ENCODE data around the gene APBB2. TPM values are rescaled to one million over a fixed set of nuclear protein-coding genes. Genes with fewer than 3 reads are reported as not detected.

The APBB2 gene
- total RNA-seq, 1 experiment from 2014 or later: 17.7 TPM

- H3K4me3 Mint-ChIP-seq (ENCODE audit: low read depth, unreplicated experiment): no peak overlapping the region
- DNase-seq: no peak
- intact Hi-C loops (cut with micrococcal nuclease; ENCODE audit: unreplicated experiment): no loop called here
- no peaks in the 10 kb centered on the region for H3K27me3 Mint-ChIP-seq (ENCODE audit: unreplicated experiment)
- CTCF ChIA-PET: no interaction called here
- no peak overlapping the region for H3K27ac Mint-ChIP-seq (ENCODE audit: unreplicated experiment)
- no peaks in the 10 kb centered on the region for H3K36me3 Mint-ChIP-seq (ENCODE audit: insufficient read depth, unreplicated experiment)
- no peaks in the 10 kb centered on the region for H3K4me1 Mint-ChIP-seq (ENCODE audit: low read depth, unreplicated experiment)
- no peaks in the 10 kb centered on the region for H3K9me3 Mint-ChIP-seq (ENCODE audit: low read depth, unreplicated experiment)
- BruUV-seq (replicated peaks): no TSS peak
- TF ChIP-seq, protein P1, sequence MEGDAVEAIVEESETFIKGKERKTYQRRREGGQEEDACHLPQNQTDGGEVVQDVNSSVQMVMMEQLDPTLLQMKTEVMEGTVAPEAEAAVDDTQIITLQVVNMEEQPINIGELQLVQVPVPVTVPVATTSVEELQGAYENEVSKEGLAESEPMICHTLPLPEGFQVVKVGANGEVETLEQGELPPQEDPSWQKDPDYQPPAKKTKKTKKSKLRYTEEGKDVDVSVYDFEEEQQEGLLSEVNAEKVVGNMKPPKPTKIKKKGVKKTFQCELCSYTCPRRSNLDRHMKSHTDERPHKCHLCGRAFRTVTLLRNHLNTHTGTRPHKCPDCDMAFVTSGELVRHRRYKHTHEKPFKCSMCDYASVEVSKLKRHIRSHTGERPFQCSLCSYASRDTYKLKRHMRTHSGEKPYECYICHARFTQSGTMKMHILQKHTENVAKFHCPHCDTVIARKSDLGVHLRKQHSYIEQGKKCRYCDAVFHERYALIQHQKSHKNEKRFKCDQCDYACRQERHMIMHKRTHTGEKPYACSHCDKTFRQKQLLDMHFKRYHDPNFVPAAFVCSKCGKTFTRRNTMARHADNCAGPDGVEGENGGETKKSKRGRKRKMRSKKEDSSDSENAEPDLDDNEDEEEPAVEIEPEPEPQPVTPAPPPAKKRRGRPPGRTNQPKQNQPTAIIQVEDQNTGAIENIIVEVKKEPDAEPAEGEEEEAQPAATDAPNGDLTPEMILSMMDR (IDR thresholded peaks at IDR 0.05; ENCODE audit: unreplicated experiment): no peak
Measured at GRCh38 chr4:41156574-41156973, 57.8 kb downstream of the APBB2 start.

GRCh38 chr4:41155194-41155830, 59.0 kb downstream of the APBB2 start:
- no peaks in the 10 kb centered on the region for H3K9me3 Mint-ChIP-seq (ENCODE audit: low read depth, unreplicated experiment)
- no TSS peak for BruUV-seq (replicated peaks)
- H3K27ac Mint-ChIP-seq (ENCODE audit: unreplicated experiment): no peak overlapping the region
- no peaks in the 10 kb centered on the region for H3K36me3 Mint-ChIP-seq (ENCODE audit: insufficient read depth, unreplicated experiment)
- no peaks in the 10 kb centered on the region for H3K4me1 Mint-ChIP-seq (ENCODE audit: low read depth, unreplicated experiment)
- no peak overlapping the region for H3K4me3 Mint-ChIP-seq (ENCODE audit: low read depth, unreplicated experiment)
- no peaks in the 10 kb centered on the region for H3K27me3 Mint-ChIP-seq (ENCODE audit: unreplicated experiment)
- intact Hi-C loops (cut with micrococcal nuclease; ENCODE audit: unreplicated experiment): no loop called here
- TF ChIP-seq, protein P1 (IDR thresholded peaks at IDR 0.05; ENCODE audit: unreplicated experiment): no peak
- CTCF ChIA-PET: no interaction called here
- no peak for DNase-seq

DNA sequence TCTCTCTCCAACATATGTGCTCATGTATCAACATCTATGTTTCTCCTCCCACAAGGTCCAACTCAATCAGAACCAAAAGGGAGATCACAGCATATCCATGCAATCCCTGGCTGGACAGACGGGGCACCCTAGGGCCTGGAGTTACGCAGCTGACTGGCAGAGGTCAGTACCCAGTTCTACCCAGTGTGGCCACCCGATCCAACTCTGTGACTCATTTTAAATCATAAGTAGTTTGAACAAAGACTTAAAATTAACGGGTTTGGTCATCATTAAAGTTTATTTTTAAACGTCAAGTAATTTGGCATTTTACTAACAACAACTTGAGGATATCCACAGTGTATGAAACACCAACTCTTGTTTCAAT, 59.5 kb downstream of the APBB2 start:
- intact Hi-C loops (cut with micrococcal nuclease; ENCODE audit: unreplicated experiment): no loop called here
- Mint-ChIP-seq H3K27ac (ENCODE audit: unreplicated experiment) (no peak overlapping the region), H3K27me3 (ENCODE audit: unreplicated experiment) (no peaks in the 10 kb centered on the region), H3K4me1 (ENCODE audit: low read depth, unreplicated experiment) (no peaks in the 10 kb centered on the region), H3K4me3 (ENCODE audit: low read depth, unreplicated experiment) (no peak overlapping the region), H3K36me3 (ENCODE audit: insufficient read depth, unreplicated experiment) (no peaks in the 10 kb centered on the region), H3K9me3 (ENCODE audit: low read depth, unreplicated experiment) (no peaks in the 10 kb centered on the region)
- no TSS peak for BruUV-seq (replicated peaks)
- TF ChIP-seq, protein P1 (IDR thresholded peaks at IDR 0.05; ENCODE audit: unreplicated experiment): no peak
- DNase-seq: no peak
- CTCF ChIA-PET: no interaction called here

- H3K4me3 Mint-ChIP-seq (ENCODE audit: low read depth, unreplicated experiment): no peak overlapping the region
- H3K4me1 Mint-ChIP-seq (ENCODE audit: low read depth, unreplicated experiment): no peaks in the 10 kb centered on the region
- intact Hi-C loops (cut with micrococcal nuclease; ENCODE audit: unreplicated experiment): no loop called here
- H3K36me3 Mint-ChIP-seq (ENCODE audit: insufficient read depth, unreplicated experiment): no peaks in the 10 kb centered on the region
- CTCF ChIA-PET: interaction anchor here (0.6 kb wide), 1 partner anchor 1076 kb away, joined by 3 read pairs; no protein-coding TSS in a partner anchor
- no peaks in the 10 kb centered on the region for H3K9me3 Mint-ChIP-seq (ENCODE audit: low read depth, unreplicated experiment)
- no TSS peak for BruUV-seq (replicated peaks)
- H3K27ac Mint-ChIP-seq (ENCODE audit: unreplicated experiment): no peak overlapping the region
- no peaks in the 10 kb centered on the region for H3K27me3 Mint-ChIP-seq (ENCODE audit: unreplicated experiment)
- TF ChIP-seq, protein P1 (IDR thresholded peaks at IDR 0.05; ENCODE audit: unreplicated experiment): no peak
- DNase-seq: no peak
Measured at GRCh38 chr4:41154010-41154813, 60.1 kb downstream of the APBB2 start.
